Hematopoietic multipotent progenitor cell treated with erythropoietin and hydrocortisone succinate and interleukin-3 and kit ligand, for 4 days (in vitro differentiated cells): ENCODE data around the gene HSPA12A.

Experiments
- DNase-seq: peaks from one replicate; pipeline ENCODE4 v3.0.0-alpha.2; 2015

The HSPA12A gene

GRCh38 chr10:116687633-116688032 lies 54.7 kb downstream of the HSPA12A start:
- DNase-seq = no peak

GRCh38 chr10:116686632-116687031 lies 55.7 kb downstream of the HSPA12A start:
- no peak for DNase-seq

GRCh38 chr10:116685807-116686206 lies 56.6 kb downstream of the HSPA12A start:
- DNase-seq = no peak

- DNase-seq = no peak
Observed at GRCh38 chr10:116684781-116685180, 57.6 kb downstream of the HSPA12A start.

GRCh38 chr10:116683821-116684220 lies 58.5 kb downstream of the HSPA12A start:
- no peak for DNase-seq

GRCh38 chr10:116683166-116683565 lies 59.2 kb downstream of the HSPA12A start:
- no peak for DNase-seq

- DNase-seq = no peak
Observed at GRCh38 chr10:116679351-116679750, 63.0 kb downstream of the HSPA12A start.

- DNase-seq = no peak
Observed at GRCh38 chr10:116676633-116677032, 65.7 kb downstream of the HSPA12A start.

- no peak for DNase-seq
Observed at GRCh38 chr10:116676118-116676517, 66.2 kb downstream of the HSPA12A start.

- no peak for DNase-seq
Observed at GRCh38 chr10:116674901-116675423, 67.4 kb downstream of the HSPA12A start.

GRCh38 chr10:116673866-116674265 lies 68.5 kb downstream of the HSPA12A start:
- DNase-seq = no peak

GRCh38 chr10:116672891-116673290 lies 69.5 kb downstream of the HSPA12A start:
- no peak for DNase-seq

GRCh38 chr10:116671274-116671926 lies 71.0 kb downstream of the HSPA12A start:
- DNase-seq = peak; percentile 50

GRCh38 chr10:116670706-116671105 lies 71.7 kb downstream of the HSPA12A start:
- DNase-seq = no peak

- DNase-seq = no peak
Observed at GRCh38 chr10:116669832-116670644, 72.3 kb downstream of the HSPA12A start.

- no peak for DNase-seq
Observed at GRCh38 chr10:116669080-116669479, 73.3 kb downstream of the HSPA12A start.

- DNase-seq = no peak
Observed at GRCh38 chr10:116668446-116668845, 73.9 kb downstream of the HSPA12A start.

GRCh38 chr10:116668018-116668417 lies 74.3 kb downstream of the HSPA12A start:
- no peak for DNase-seq

- DNase-seq = no peak
Observed at GRCh38 chr10:116667484-116667883, 74.9 kb downstream of the HSPA12A start.

- no peak for DNase-seq
Observed at GRCh38 chr10:116665541-116666125, 76.7 kb downstream of the HSPA12A start.

GRCh38 chr10:116664631-116665030 lies 77.7 kb downstream of the HSPA12A start:
- DNase-seq = no peak

- DNase-seq = no peak
Observed at GRCh38 chr10:116663342-116663741, 79.0 kb downstream of the HSPA12A start.

GRCh38 chr10:116660860-116661259 lies 81.5 kb downstream of the HSPA12A start:
- no peak for DNase-seq
